ENCODE measurements around the gene TPK1. TPM values are rescaled to one million over a fixed set of nuclear protein-coding genes. Genes with fewer than 3 reads are reported as not detected.

TPK1 gene
- total RNA-seq, 2 donors from 2014 or later: 4.5 to 5.1 TPM

- Histone ChIP-seq H3K4me1 (replicated peaks) (no peaks in the 10 kb centered on the region), H3K36me3 (no peaks in the 10 kb centered on the region), H3K27me3 (replicated peaks; ENCODE audit: insufficient read depth) (no peaks in the 10 kb centered on the region), H3K4me3 (no peak overlapping the region), H3K27ac (no peak overlapping the region), H3K9me3 (no peaks in the 10 kb centered on the region)
- TF ChIP-seq POLR2AphosphoS5 (IDR thresholded peaks at IDR 0.05): no peak
- no peak for TF ChIP-seq CTCF (IDR thresholded peaks at IDR 0.05)
- TF ChIP-seq POLR2A (IDR thresholded peaks at IDR 0.05): no peak
- DNase-seq (ENCODE audit: low spot score): no peak
- intact Hi-C loops (cut with DNase I): no loop called here
- 89% methylated on average over 2 of the region's 2 CpGs for WGBS
Measured at GRCh38 chr7:144771927-144772326, 63.9 kb downstream of the TPK1 start.

DNA sequence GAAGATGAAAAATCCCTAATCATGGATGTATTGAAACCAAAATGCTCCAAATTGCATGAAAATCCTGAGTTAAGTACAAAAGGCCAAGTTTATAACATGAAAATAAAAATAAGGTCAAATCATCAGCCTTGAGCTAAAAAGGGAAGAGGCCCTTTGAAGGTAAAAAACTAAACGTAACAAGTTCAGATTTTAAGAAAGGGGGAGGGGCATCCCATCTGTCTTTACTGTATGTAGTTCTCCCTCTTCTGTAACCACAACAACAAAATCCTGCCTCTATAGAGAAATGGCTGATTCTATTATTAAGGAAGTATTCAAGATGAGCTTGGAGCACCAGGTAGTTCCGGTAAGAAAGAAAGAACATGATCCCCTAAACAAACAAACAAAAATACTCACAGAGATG, 64.7 kb downstream of the TPK1 start:
- no peaks in the 10 kb centered on the region for H3K9me3 ChIP-seq
- intact Hi-C loops (cut with DNase I): no loop called here
- H3K4me3 ChIP-seq: no peak overlapping the region
- H3K27me3 ChIP-seq (replicated peaks; ENCODE audit: insufficient read depth): no peaks in the 10 kb centered on the region
- no peak overlapping the region for H3K27ac ChIP-seq
- no peak for DNase-seq (ENCODE audit: low spot score)
- 23% methylated on average over 2 of the region's 2 CpGs for WGBS
- H3K4me1 ChIP-seq (replicated peaks): no peaks in the 10 kb centered on the region
- TF ChIP-seq CTCF (IDR thresholded peaks at IDR 0.05) (no peak), POLR2AphosphoS5 (IDR thresholded peaks at IDR 0.05) (no peak), POLR2A (IDR thresholded peaks at IDR 0.05) (no peak)
- no peaks in the 10 kb centered on the region for H3K36me3 ChIP-seq

GRCh38 chr7:144769352-144769751, 66.5 kb downstream of the TPK1 start:
- Histone ChIP-seq H3K27ac (no peak overlapping the region), H3K9me3 (no peaks in the 10 kb centered on the region), H3K36me3 (no peaks in the 10 kb centered on the region), H3K27me3 (replicated peaks; ENCODE audit: insufficient read depth) (no peaks in the 10 kb centered on the region), H3K4me3 (no peak overlapping the region), H3K4me1 (replicated peaks) (no peaks in the 10 kb centered on the region)
- intact Hi-C loops (cut with DNase I): no loop called here
- 86% methylated on average over 2 of the region's 2 CpGs for WGBS
- TF ChIP-seq CTCF (IDR thresholded peaks at IDR 0.05) (no peak), POLR2A (IDR thresholded peaks at IDR 0.05) (no peak), POLR2AphosphoS5 (IDR thresholded peaks at IDR 0.05) (no peak)
- DNase-seq (ENCODE audit: low spot score): no peak

GRCh38 chr7:144768633-144769032, 67.2 kb downstream of the TPK1 start:
- H3K36me3 ChIP-seq: no peaks in the 10 kb centered on the region
- H3K27me3 ChIP-seq (replicated peaks; ENCODE audit: insufficient read depth): no peaks in the 10 kb centered on the region
- H3K4me3 ChIP-seq: no peak overlapping the region
- intact Hi-C loops (cut with DNase I): no loop called here
- no peak for TF ChIP-seq POLR2AphosphoS5 (IDR thresholded peaks at IDR 0.05)
- no peak for TF ChIP-seq CTCF (IDR thresholded peaks at IDR 0.05)
- no peak for TF ChIP-seq POLR2A (IDR thresholded peaks at IDR 0.05)
- H3K9me3 ChIP-seq: no peaks in the 10 kb centered on the region
- no peak overlapping the region for H3K27ac ChIP-seq
- no peaks in the 10 kb centered on the region for H3K4me1 ChIP-seq (replicated peaks)
- no peak for DNase-seq (ENCODE audit: low spot score)
- WGBS: 85% methylated on average over 2 of the region's 2 CpGs

GRCh38 chr7:144763291-144763690, 72.6 kb downstream of the TPK1 start:
- WGBS: 89% methylated on average over 5 of the region's 5 CpGs
- intact Hi-C loops (cut with DNase I): no loop called here
- TF ChIP-seq POLR2AphosphoS5 (IDR thresholded peaks at IDR 0.05): no peak
- no peak for TF ChIP-seq CTCF (IDR thresholded peaks at IDR 0.05)
- no peak for TF ChIP-seq POLR2A (IDR thresholded peaks at IDR 0.05)

More at GRCh38 chr7:144763291-144763690, 72.6 kb downstream of the TPK1 start:
- no peaks in the 10 kb centered on the region for H3K36me3 ChIP-seq
- no peaks in the 10 kb centered on the region for H3K4me1 ChIP-seq (replicated peaks)
- no peaks in the 10 kb centered on the region for H3K27me3 ChIP-seq (replicated peaks; ENCODE audit: insufficient read depth)
- no peak overlapping the region for H3K27ac ChIP-seq
- no peak overlapping the region for H3K4me3 ChIP-seq
- H3K9me3 ChIP-seq: no peaks in the 10 kb centered on the region
- DNase-seq (ENCODE audit: low spot score): no peak
